Activated CD4-positive, alpha-beta memory T cell treated with anti-CD3 and anti-CD28 coated beads, Interleukin-2, amount 10 ng/mL, durations not matched to agents 7 days and 5 days (primary cell): Measurements from ENCODE around the gene ORC6. TPM values are rescaled to one million over a fixed set of nuclear protein-coding genes. Genes with fewer than 3 reads are reported as not detected.

Experiments used
- CTCF ChIA-PET: fragments of 350-600 bp; sonication (Branson Sonifier 250); formaldehyde crosslinking; loops from one replicate; lab custom pipeline; 2021; ENCODE audit warnings: antibody characterized with exemption, inconsistent platforms; lab: Charles Lee
- POLR2A ChIA-PET: fragments of 350-600 bp; sonication (Branson Sonifier 250); formaldehyde crosslinking; loops from one replicate; lab custom pipeline; 2021; ENCODE audit warnings: antibody characterized with exemption; lab: Charles Lee
- DNase-seq: peaks from one replicate; pipeline ENCODE4 v3.0.0-alpha.2; 2020
- H3K27ac Mint-ChIP-seq: one replicate; pipeline ENCODE4 v1.8.0; 2021; ENCODE audit warnings: mild to moderate bottlenecking, mixed read lengths
- H3K27me3 Mint-ChIP-seq: one replicate; pipeline ENCODE4 v1.8.0; 2021; ENCODE audit warnings: mixed read lengths
- H3K36me3 Mint-ChIP-seq: one replicate; pipeline ENCODE4 v1.8.0; 2021; ENCODE audit warnings: low read depth, mixed read lengths
- H3K4me1 Mint-ChIP-seq: one replicate; pipeline ENCODE4 v1.8.0; 2021; ENCODE audit warnings: mixed read lengths
- H3K4me3 Mint-ChIP-seq: one replicate; pipeline ENCODE4 v1.8.0; 2021; ENCODE audit warnings: mild to moderate bottlenecking, mixed read lengths
- H3K9me3 Mint-ChIP-seq: one replicate; pipeline ENCODE4 v1.8.0; 2021; ENCODE audit warnings: mixed read lengths
- total RNA-seq, 2 experiments: library from RNA; stranded (reverse); gene quantifications; one replicate each; pipeline ENCODE4 v1.2.3, GENCODE V29; 2021

The ORC6 gene
- total RNA-seq, 2 experiments from 2014 or later, result 35.1 to 35.8 TPM

DNA sequence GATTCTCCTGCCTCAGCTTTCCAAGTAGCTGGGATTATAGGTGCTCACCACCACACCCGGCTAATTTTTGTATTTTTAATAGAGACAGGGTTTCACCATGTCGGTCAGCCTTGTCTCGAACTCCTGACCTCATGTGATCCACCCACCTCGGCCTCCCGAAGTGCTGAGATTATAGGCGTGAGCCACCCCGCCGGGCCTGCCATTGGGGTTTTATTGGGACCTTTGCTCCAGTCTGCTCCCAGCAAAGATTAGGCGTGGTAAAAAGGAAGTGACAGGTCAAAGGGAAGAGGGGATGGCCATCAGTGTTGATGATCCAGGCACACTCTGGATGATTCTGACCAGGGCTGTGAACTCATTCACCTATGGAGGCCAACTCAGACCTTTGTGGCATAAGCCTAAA, 38.2 kb downstream of the ORC6 start:
- Mint-ChIP-seq H3K27ac (no peak overlapping the region), H3K4me3 (no peak overlapping the region), H3K4me1 (no peaks in the 10 kb centered on the region), H3K27me3 (peaks cover 7% of the 10 kb centered on the region), H3K36me3 (no peaks in the 10 kb centered on the region), H3K9me3 (peaks cover 8% of the 10 kb centered on the region)
- ChIA-PET POLR2A (no interaction called here), CTCF (no interaction called here)
- DNase-seq, result no peak

DNA sequence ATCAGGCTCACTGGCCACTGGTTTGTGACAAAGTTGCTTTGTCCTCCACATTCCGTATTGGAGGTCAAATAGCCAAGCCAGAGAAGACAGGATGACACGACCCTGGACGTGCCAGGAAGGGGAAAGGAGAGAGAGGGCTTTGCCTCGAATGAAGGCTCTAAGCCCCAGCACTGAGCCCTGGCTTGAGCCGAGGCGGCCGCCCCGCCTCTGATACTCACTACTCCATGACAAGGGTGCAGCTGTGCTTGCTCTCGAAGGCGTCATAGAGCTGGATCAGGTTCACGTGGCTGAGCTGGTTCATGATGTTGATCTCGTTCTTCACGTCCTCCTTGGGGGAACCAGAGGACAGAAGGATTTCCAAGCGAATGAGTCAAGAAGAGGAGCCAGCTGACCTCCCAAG, 39.3 kb downstream of the ORC6 start:
- no peak for DNase-seq
- Mint-ChIP-seq H3K36me3 (no peaks in the 10 kb centered on the region), H3K27ac (no peak overlapping the region), H3K9me3 (peaks cover 8% of the 10 kb centered on the region), H3K27me3 (peaks cover 7% of the 10 kb centered on the region), H3K4me3 (no peak overlapping the region), H3K4me1 (no peaks in the 10 kb centered on the region)
- CTCF ChIA-PET, result no interaction called here
- POLR2A ChIA-PET, result no interaction called here

DNA sequence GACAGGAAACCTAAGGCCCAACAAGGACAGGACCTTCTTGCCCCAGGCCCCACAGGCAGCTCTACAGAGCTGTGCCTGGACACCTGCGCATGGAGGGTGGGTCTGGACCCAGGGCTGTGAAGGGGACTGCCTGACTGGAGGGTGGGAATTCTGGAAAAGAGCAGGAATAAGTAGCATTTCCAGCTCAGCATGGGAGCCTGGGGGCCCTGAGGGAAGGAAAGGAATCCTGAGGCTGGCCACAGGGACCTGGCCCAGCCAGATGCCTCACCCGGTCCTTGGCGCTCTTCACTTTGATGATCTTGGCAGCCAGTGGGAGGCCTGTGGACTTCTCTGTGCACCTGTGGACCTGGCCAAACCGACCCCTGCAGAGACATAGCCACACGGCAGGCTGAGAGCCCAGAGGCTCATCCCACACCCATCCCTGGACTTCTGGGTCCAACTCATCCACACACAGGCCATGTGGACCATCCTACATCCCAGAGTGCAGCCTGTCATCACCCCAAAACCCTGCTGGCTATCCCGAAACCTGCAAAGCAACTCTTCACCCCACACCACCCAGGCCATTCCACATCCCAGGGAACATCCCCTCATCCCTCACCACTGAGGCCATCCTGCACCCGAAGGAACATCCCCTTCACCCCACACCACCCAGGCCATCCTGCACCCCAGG, 40.0 kb downstream of the ORC6 start:
- ChIA-PET CTCF (no interaction called here), POLR2A (interaction anchor here (0.5 kb wide), 1 partner anchor 18 kb away, joined by 3 read pairs; no protein-coding TSS in a partner anchor)
- Mint-ChIP-seq H3K4me3 (no peak overlapping the region), H3K27ac (no peak overlapping the region), H3K9me3 (peaks cover 8% of the 10 kb centered on the region), H3K36me3 (no peaks in the 10 kb centered on the region), H3K4me1 (no peaks in the 10 kb centered on the region), H3K27me3 (peaks cover 7% of the 10 kb centered on the region)
- no peak for DNase-seq

DNA sequence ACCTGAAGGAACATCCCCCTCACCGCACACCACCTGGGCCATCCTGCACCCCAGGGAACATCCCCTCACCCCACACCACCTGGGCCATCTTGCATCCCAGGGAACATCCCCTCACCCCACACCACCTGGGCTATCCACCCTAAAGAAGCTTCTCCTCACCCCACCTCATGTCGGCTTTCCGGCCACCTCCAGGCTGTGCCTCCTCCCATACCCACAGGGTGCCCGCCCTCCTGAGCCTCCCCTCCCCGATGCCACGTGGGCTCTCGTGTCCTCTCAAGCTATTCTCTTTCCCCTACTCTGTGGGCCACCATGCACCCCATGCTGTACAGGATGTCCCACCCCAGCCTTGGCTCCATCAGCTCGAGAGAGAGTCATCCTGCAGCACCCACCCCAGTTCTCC, 40.7 kb downstream of the ORC6 start:
- Mint-ChIP-seq H3K4me1 (no peaks in the 10 kb centered on the region), H3K4me3 (no peak overlapping the region), H3K36me3 (no peaks in the 10 kb centered on the region), H3K27ac (no peak overlapping the region), H3K9me3 (peaks cover 6% of the 10 kb centered on the region), H3K27me3 (peaks cover 6% of the 10 kb centered on the region)
- no peak for DNase-seq
- ChIA-PET CTCF (no interaction called here), POLR2A (interaction anchor here (0.5 kb wide), 1 partner anchor 19 kb away, joined by 3 read pairs; no protein-coding TSS in a partner anchor)

DNA sequence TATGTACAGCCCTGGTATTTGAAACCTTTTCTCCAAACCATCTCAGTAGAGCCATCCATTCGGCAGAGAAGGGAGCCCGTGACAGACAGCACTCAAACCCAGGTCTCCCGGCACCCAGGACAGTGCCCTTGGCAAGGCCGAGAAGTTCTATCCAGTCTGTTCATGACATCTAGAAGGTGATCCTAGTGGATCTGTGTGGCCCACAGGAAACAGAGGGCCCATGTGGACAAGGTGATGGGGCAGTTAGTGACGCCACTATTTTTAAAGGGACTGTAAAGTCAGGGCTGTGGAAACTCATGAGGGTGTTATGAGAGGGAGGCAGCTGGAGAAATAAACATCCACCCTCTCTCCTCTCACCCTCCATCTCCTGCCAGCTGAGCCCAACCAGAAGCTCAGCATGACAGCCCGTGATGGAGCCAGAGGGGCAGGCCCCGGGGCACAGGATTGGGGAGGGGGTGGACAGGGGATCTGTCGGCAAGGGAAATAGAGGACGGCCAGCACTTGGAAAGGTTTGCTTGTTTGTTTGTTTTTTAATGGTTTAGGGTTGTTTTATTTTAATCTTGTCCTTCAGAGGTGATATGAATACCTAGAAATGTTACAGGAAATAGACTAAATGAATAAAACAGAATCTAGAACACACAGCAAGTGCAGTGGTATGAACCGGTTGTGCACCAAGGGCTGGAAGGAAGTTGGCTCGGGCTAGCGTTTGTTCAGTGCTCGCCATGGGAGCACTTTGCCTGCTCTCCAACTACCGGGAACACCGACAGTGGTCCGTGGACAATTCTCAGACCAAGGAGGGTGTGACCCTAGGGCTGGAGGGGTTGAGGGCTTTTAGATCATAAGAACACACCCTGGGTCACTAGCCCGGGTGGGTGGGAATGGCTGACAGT, 41.6 kb downstream of the ORC6 start:
- no peaks in the 10 kb centered on the region for H3K27me3 Mint-ChIP-seq
- H3K27ac Mint-ChIP-seq, result no peak overlapping the region
- no peaks in the 10 kb centered on the region for H3K4me1 Mint-ChIP-seq
- CTCF ChIA-PET, result no interaction called here
- POLR2A ChIA-PET, result no interaction called here
- H3K9me3 Mint-ChIP-seq, result no peaks in the 10 kb centered on the region
- H3K4me3 Mint-ChIP-seq, result no peak overlapping the region
- no peaks in the 10 kb centered on the region for H3K36me3 Mint-ChIP-seq
- DNase-seq, result no peak

DNA sequence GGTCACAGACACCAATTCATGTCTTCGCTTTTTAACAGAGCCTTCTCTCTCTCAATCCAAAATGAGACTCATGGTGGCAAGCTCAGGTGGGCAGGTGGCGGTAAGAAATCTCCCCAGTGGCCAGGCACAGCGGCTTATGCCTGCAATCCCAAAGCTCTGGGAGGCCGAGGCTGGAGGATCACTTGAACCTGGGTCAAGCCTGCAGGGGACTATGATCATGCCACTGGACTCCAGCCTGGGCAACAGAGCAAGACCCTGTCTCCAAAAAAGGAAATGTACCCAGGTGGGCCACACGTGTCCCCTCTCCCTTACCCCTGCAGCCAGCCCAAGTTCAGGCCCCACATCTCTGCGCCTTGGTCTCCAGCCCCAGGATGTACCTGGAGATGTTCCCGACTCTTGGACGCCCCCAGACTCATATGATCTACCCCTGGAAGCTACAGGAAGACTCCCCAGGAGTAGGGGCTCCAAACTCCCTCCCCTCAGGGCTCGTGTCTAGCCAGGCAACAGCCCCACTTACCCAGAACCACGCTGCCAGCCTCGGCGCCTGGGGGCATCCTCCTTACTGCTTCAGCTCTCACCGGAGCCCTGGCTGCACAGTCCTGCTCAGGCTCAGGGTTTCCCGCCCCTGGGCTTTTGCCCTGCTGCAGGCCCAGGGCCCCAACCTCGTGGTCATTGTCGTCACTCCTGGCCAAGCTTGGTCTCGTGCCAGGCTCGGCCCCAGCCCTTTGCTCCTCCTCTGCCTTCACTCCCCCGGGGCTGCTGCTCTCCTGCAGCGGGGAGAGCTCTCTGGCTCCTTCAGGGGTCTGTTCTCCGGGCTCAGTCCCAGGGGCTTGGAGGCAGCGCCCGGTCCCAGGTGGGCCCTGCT, 42.5 kb downstream of the ORC6 start:
- H3K27ac Mint-ChIP-seq, result no peak overlapping the region

DNA sequence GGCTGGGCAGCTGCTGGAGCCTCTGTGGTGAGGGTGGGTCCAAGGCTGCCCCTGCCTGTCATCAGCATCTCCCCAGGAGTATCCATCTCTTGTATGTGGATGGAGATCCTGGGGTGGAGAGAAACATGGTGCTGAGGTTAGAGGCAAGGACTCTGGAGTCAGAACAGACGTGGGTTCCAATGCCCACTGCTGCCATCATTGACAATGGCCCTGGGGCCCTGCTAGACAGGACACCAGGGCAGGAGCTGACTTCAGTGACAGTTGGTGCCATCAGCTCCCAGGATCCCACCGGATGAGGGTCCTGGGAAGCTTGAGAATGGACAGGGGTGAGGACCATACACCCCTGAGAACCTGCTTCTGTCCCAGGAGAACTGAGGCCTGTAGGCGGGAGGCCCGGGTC, 43.1 kb downstream of the ORC6 start:
- POLR2A ChIA-PET, result no interaction called here
- CTCF ChIA-PET, result no interaction called here
- no peak for DNase-seq
- H3K36me3 Mint-ChIP-seq, result no peaks in the 10 kb centered on the region
- no peaks in the 10 kb centered on the region for H3K9me3 Mint-ChIP-seq
- no peaks in the 10 kb centered on the region for H3K4me1 Mint-ChIP-seq
- H3K4me3 Mint-ChIP-seq, result no peak overlapping the region
- H3K27ac Mint-ChIP-seq, result no peak overlapping the region
- H3K27me3 Mint-ChIP-seq, result no peaks in the 10 kb centered on the region

More for the DNA sequence above, 42.5 kb downstream of the ORC6 start:
- Mint-ChIP-seq H3K4me1 (no peaks in the 10 kb centered on the region), H3K9me3 (no peaks in the 10 kb centered on the region), H3K36me3 (no peaks in the 10 kb centered on the region), H3K27me3 (no peaks in the 10 kb centered on the region), H3K4me3 (no peak overlapping the region)
- CTCF ChIA-PET, result no interaction called here
- POLR2A ChIA-PET, result no interaction called here
- DNase-seq, result no peak

DNA sequence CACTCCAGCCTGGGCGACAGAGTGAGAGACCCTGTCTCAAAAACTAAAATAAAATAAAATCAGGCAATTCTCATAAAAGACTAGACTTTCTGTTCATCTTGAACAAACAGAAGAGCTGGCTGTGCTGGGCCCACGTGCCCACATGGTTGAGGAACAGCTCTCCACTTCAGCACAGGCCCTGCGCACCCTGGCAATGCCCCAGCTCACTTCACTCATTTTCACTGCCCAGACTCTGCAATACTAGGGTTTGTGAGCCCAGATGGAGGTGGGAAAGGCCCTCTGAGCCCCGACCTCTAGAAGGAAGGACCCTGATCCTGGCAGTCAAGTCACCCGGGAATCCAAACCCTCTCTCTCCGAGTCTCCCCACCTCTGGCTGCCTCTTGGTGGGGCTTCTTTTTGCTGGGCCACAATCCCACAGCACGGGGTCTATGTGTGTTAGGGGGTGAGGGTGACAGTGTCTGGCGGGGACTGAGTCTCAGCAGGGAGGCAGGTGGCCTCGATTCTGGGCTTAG, 43.9 kb downstream of the ORC6 start:
- Mint-ChIP-seq H3K36me3 (no peaks in the 10 kb centered on the region), H3K9me3 (no peaks in the 10 kb centered on the region), H3K4me1 (no peaks in the 10 kb centered on the region), H3K27me3 (no peaks in the 10 kb centered on the region), H3K4me3 (no peak overlapping the region), H3K27ac (no peak overlapping the region)
- DNase-seq, result no peak
- ChIA-PET CTCF (no interaction called here), POLR2A (no interaction called here)

DNA sequence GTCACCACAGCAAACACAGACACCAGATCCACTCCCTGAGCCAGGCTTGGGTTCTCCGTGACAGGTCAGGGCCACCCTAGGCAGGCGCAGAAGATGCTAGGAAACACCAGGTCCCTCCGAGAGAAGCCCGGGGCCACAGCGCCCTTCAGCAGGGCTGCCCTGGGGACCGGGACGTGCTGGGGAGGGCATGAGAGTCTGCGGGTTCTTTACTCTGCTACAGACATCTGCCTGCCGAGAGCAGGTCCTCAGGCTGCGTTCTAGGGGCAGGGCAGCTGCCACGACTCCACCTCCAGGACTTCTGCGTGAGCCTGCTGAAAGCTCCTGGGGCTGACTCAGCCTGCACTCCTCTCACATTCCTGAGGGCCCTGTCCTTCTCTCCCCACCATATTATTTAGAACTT, 47.2 kb downstream of the ORC6 start:
- no peaks in the 10 kb centered on the region for H3K27me3 Mint-ChIP-seq
- no peaks in the 10 kb centered on the region for H3K4me1 Mint-ChIP-seq
- ChIA-PET CTCF (no interaction called here), POLR2A (no interaction called here)
- no peak overlapping the region for H3K4me3 Mint-ChIP-seq
- H3K27ac Mint-ChIP-seq, result no peak overlapping the region
- no peaks in the 10 kb centered on the region for H3K36me3 Mint-ChIP-seq
- no peak for DNase-seq
- H3K9me3 Mint-ChIP-seq, result no peaks in the 10 kb centered on the region

DNA sequence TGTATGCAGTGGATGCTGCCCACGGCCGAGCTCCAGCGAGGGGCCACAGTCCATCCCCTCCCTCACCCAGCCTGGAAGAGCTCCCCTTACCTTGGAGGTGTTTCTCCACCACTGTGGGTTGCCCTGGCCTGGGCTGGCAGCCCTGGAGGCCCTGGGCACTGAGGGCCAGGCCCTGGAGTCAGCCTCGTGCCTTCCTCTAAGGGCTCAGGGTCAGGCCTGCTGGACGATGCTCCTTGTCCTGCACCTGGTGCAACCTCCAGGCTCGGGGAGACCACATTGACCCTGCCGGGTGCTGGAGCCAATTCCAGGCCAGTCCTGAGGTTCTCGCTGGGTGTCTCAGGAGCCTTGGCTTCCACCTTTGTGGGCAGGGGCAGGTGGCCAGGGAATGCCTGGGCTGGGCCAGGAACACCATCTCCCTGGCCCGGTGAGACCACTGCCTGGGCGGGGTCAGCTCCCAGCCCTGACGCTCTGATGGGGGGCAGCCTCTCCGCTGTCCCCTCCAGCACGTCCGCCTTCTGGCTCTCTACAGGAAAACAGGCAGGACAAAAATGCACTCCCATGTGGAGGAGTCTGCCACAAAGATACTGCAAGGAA, 48.3 kb downstream of the ORC6 start:
- CTCF ChIA-PET, result no interaction called here
- no peak overlapping the region for H3K4me3 Mint-ChIP-seq

DNA sequence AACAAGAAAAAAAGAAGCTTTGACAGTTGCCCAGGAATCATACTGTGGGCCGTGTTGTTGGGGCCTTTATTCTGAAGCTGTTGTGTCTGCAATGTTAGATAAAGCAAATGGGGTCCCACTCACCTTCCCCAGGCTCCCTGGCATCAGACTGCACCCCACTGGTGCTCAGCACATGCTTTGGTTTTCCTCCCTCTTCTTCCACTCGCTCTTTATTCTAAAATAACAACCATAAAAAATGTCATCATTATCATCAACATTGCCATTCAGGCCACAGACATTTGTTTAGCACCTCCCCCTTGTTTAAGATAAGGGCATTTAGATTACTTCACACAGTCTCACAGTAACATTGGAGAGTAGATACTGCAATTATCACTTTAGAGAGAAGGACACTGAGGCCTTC, 50.5 kb downstream of the ORC6 start:
- Mint-ChIP-seq H3K4me1 (peaks cover 5% of the 10 kb centered on the region), H3K27me3 (no peaks in the 10 kb centered on the region), H3K27ac (no peak overlapping the region), H3K9me3 (no peaks in the 10 kb centered on the region), H3K36me3 (no peaks in the 10 kb centered on the region), H3K4me3 (no peak overlapping the region)
- ChIA-PET POLR2A (no interaction called here), CTCF (no interaction called here)
- no peak for DNase-seq

More for the DNA sequence above, 48.3 kb downstream of the ORC6 start:
- no peak overlapping the region for H3K27ac Mint-ChIP-seq
- H3K27me3 Mint-ChIP-seq, result no peaks in the 10 kb centered on the region
- H3K4me1 Mint-ChIP-seq, result no peaks in the 10 kb centered on the region
- no peaks in the 10 kb centered on the region for H3K9me3 Mint-ChIP-seq
- no peaks in the 10 kb centered on the region for H3K36me3 Mint-ChIP-seq
- POLR2A ChIA-PET, result no interaction called here
- DNase-seq, result no peak

DNA sequence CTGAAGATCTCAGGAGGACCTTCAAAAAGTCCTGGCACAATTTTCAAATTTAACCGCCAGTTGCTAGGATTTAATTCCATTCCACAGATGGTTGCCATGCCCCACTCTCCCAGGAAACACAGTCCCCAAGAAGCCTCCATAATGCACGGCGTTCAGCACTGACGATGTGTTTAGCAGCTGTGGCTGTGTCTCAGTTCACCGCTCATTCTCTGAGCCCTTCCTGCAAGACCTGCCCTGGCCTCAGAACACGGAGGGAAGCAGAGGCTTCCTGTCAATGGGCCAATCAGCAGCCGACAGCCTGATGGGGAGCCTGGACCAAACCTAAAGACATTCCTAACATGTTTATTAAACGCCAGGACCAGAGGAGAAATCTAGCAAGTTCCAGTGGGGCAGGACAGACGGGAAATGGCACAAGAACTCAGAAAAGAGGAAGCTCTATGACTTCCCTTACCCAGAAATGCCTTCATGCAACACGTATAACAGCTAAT, 53.8 kb downstream of the ORC6 start:
- no peak for DNase-seq
- Mint-ChIP-seq H3K4me1 (peaks cover 5% of the 10 kb centered on the region), H3K36me3 (no peaks in the 10 kb centered on the region), H3K27me3 (no peaks in the 10 kb centered on the region), H3K27ac (no peak overlapping the region), H3K4me3 (no peak overlapping the region), H3K9me3 (no peaks in the 10 kb centered on the region)
- POLR2A ChIA-PET, result no interaction called here
- CTCF ChIA-PET, result no interaction called here
